B cell (primary cell): ENCODE measurements around the gene RAC2. TPM values are rescaled to one million over a fixed set of nuclear protein-coding genes. Genes with fewer than 3 reads are reported as not detected.

Source experiments
- ATAC-seq: fragments of 200-7000 bp; cut with Tn5 transposase; one replicate; pipeline ENCODE4 v1.10.0; 2021; ENCODE audit warnings: low read depth, mild to moderate bottlenecking, moderate number of reproducible peaks, moderate library complexity
- CTCF ChIA-PET: fragments of 350-600 bp; sonication (Branson Sonifier 250); formaldehyde crosslinking; loops from one replicate; lab custom pipeline; 2021; ENCODE audit warnings: antibody characterized with exemption, inconsistent platforms; lab: Charles Lee
- POLR2A ChIA-PET: fragments of 350-600 bp; sonication (Branson Sonifier 250); formaldehyde crosslinking; loops from one replicate; lab custom pipeline; 2021; ENCODE audit warnings: antibody characterized with exemption; lab: Charles Lee
- DNase-seq: peaks from one replicate; pipeline ENCODE4 v3.0.0; 2013
- H2AFZ ChIP-seq: 2 replicates; pipeline ENCODE4 v1.6.1; 2012; ENCODE audit warnings: mild to moderate bottlenecking, low read depth, low read length; ENCODE audit not compliant: insufficient read depth, poor library complexity, severe bottlenecking
- H3K27ac ChIP-seq, 2 donors: 1 replicate in 1 of 2; 2 replicates in 1 of 2; pipeline ENCODE4 v1.5.1; 2012 to 2013; ENCODE audit warnings: low read length in 2 of 2, mild to moderate bottlenecking in 2 of 2, moderate library complexity in 1 of 2
- H3K27me3 ChIP-seq, 4 experiments: fragments of 200-600 bp in 1 of 4; sonication (generic) in 1 of 4; replicated peaks in 1 of 4; 1 replicate in 2 of 4; 2 replicates in 2 of 4; pipeline versions ENCODE4 v1.6.1 to v1.7.0; 2013 to 2016; ENCODE audit warnings: low read length in 3 of 4, mild to moderate bottlenecking in 2 of 4, mixed read lengths in 1 of 4, moderate library complexity in 1 of 4; ENCODE audit not compliant: insufficient read depth in 4 of 4, control insufficient read depth in 3 of 4; ENCODE audit errors: control extremely low read depth in 1 of 4
- H3K36me3 ChIP-seq, 2 experiments: replicated peaks in 1 of 2; 1 replicate in 1 of 2; 2 replicates in 1 of 2; pipeline versions ENCODE4 v1.6.1 to v1.7.1; 2013; ENCODE audit warnings: low read length in 1 of 2; ENCODE audit not compliant: insufficient read depth in 2 of 2, control insufficient read depth in 1 of 2; ENCODE audit errors: control extremely low read depth in 1 of 2, extremely low read depth in 1 of 2
- H3K4me1 ChIP-seq, 2 donors: fragments of 200-600 bp in 1 of 2; sonication (generic) in 1 of 2; 1 replicate in 1 of 2; 2 replicates in 1 of 2; pipeline versions ENCODE4 v1.5.1 to v1.6.1; 2013 to 2017; ENCODE audit warnings: low read length in 2 of 2; ENCODE audit not compliant: control insufficient read depth in 2 of 2, insufficient read depth in 2 of 2
- H3K4me2 ChIP-seq: replicated peaks from 2 replicates; pipeline ENCODE3; 2012; ENCODE audit warnings: mild to moderate bottlenecking, low read depth, low read length; ENCODE audit not compliant: poor library complexity, severe bottlenecking
- H3K4me3 ChIP-seq, 5 experiments: fragments of 200-600 bp in 1 of 5; sonication (generic) in 1 of 5; 1 replicate in 3 of 5; 2 replicates in 2 of 5; pipeline versions ENCODE4 v1.5.1 to v1.7.0; 2011 to 2016; ENCODE audit warnings: low read length in 4 of 5, mild to moderate bottlenecking in 4 of 5, low read depth in 2 of 5, control low read depth in 1 of 5, moderate library complexity in 1 of 5; ENCODE audit not compliant: insufficient read depth in 1 of 5; ENCODE audit errors: control extremely low read depth in 1 of 5, extremely low read depth in 1 of 5
- H3K79me2 ChIP-seq: fragments of 200-600 bp; sonication (generic); one replicate; pipeline ENCODE4 v1.6.0; 2016; ENCODE audit warnings: low read length; ENCODE audit not compliant: control insufficient read depth, insufficient read depth
- H3K9ac ChIP-seq: fragments of 200-600 bp; sonication (generic); 2 replicates; pipeline ENCODE4 v1.6.1; 2017; ENCODE audit warnings: mild to moderate bottlenecking, low read length, moderate library complexity
- H3K9me3 ChIP-seq, 3 donors: one replicate each; pipeline versions ENCODE4 v1.6.1 to v1.7.1; 2013; ENCODE audit warnings: low read length in 2 of 3; ENCODE audit not compliant: control insufficient read depth in 2 of 3, insufficient read depth in 1 of 3; ENCODE audit errors: control extremely low read depth in 1 of 3
- H4K20me1 ChIP-seq: 2 replicates; pipeline ENCODE4 v1.6.0; 2012; ENCODE audit warnings: mild to moderate bottlenecking, low read length; ENCODE audit not compliant: insufficient read depth, control insufficient read depth, poor library complexity, severe bottlenecking
- H3K27ac Mint-ChIP-seq: one replicate; pipeline ENCODE4 v1.8.0; 2021; ENCODE audit warnings: mixed read lengths
- H3K27me3 Mint-ChIP-seq: one replicate; pipeline ENCODE4 v1.8.0; 2021; ENCODE audit warnings: mixed read lengths
- H3K4me1 Mint-ChIP-seq: one replicate; pipeline ENCODE4 v1.8.0; 2021; ENCODE audit warnings: mixed read lengths
- H3K4me3 Mint-ChIP-seq: one replicate; pipeline ENCODE4 v1.8.0; 2021; ENCODE audit warnings: mixed read lengths
- H3K9me3 Mint-ChIP-seq: one replicate; pipeline ENCODE4 v1.8.0; 2022; ENCODE audit warnings: mixed read lengths; ENCODE audit not compliant: insufficient read depth
- EZH2 ChIP-seq: IDR thresholded peaks from 2 replicates; pipeline ENCODE4 v1.6.1; 2012; ENCODE audit warnings: borderline replicate concordance, low read depth, mild to moderate bottlenecking, moderate library complexity, low read length; ENCODE audit not compliant: insufficient read depth, poor library complexity, severe bottlenecking
- WGBS: methylation state at CpG from one replicate; pipeline ENCODE4 v1.1.5; 2013; ENCODE audit warnings: missing lambda C conversion rate; ENCODE audit not compliant: insufficient coverage; 5-methylcytosine and 5-hydroxymethylcytosine counted together
- intact Hi-C: fragments of 100-400 bp; cut with micrococcal nuclease; formaldehyde crosslinking; loops from one replicate; pipeline ENCODE4 v1.10.0; 2022
- polyA plus RNA-seq: library from polyadenylated mRNA; depleted of rRNA; stranded (reverse); fragments of >200 nt; gene quantifications from 2 replicates; pipeline ENCODE4 v1.2.3, GENCODE V29; 2012
- total RNA-seq, 2 donors: library from RNA; stranded (reverse); fragments of 120-200 nt in 1 of 2; gene quantifications; 1 replicate in 1 of 2; 2 replicates in 1 of 2; pipeline versions ENCODE4 v1.2.3 to v1.2.4, GENCODE V29; 2013 to 2022
- TF ChIP-seq, protein P1 (sequence below): fragments of 200-600 bp; IDR thresholded peaks from one replicate; pipeline ENCODE4 v1.8.0; 2022; ENCODE audit warnings: antibody characterized with exemption, mild to moderate bottlenecking

The RAC2 gene
- total and polyA plus RNA-seq, 2 donors (not counting 1 experiment from before 2014, with no cell fraction given): 273 to 776 TPM

DNA sequence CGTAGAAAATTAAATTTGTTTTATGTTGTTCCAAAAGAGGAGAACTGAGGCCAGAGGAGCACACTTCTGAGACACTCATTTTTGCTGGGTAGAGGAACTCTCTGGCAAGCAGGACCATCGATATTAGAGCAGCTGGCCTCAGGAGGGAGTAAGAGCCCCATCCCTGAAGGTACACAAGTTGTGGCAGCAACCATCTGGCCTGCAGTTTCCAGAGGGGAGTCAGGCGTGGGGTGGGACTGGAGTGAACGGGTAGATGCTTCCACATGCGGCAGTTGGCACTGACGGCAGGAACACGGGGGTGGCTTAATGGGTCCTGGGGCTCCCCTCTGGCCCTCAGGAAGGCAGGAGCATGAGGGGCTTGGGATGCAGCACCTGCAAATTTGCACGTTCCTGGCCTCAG is 18.6 kb downstream of the RAC2 start:
- H3K4me1 ChIP-seq: peaks cover 91 to 96% of the 10 kb centered on the region in 2 donors
- DNase-seq: peak; percentile 53
- Mint-ChIP-seq H3K27ac (peak overlapping the region; percentile 98), H3K9me3 (no peaks in the 10 kb centered on the region), H3K27me3 (no peaks in the 10 kb centered on the region), H3K4me1 (peaks cover 86% of the 10 kb centered on the region), H3K4me3 (peak overlapping the region; percentile 32)
- H3K27me3 ChIP-seq: no peaks in the 10 kb centered on the region
- peaks cover 0 to 62% of the 10 kb centered on the region in 2 experiments for H3K36me3 ChIP-seq
- H3K4me3 ChIP-seq: no peak overlapping the region
- 76% methylated on average over 7 of the region's 8 CpGs for WGBS
- H3K9me3 ChIP-seq: peaks cover 0 to 15% (median 0%) of the 10 kb centered on the region in 3 donors
- H2AFZ ChIP-seq: no peak overlapping the region
- POLR2A ChIA-PET: interaction anchor here (1.9 to 5.2 kb wide), 3 partner anchors 14 to 35 kb away, joined by 4 to 83 read pairs (median 5); partner anchors contain the start of gene RAC2
- H3K4me2 ChIP-seq: peak overlapping the region; percentile 6
- H4K20me1 ChIP-seq: no peaks in the 10 kb centered on the region
- H3K27ac ChIP-seq: peak overlapping the region in 1 of 2 donors; percentile 87
- H3K79me2 ChIP-seq: peaks cover 41% of the 10 kb centered on the region
- H3K9ac ChIP-seq: no peak overlapping the region
- no peak for ATAC-seq
- CTCF ChIA-PET: interaction anchor here (0.6 to 11.7 kb wide), 12 partner anchors 16 to 233 kb away, joined by 3 to 129 read pairs (median 4); partner anchors contain the start of gene RAC2
- TF ChIP-seq, protein P1, sequence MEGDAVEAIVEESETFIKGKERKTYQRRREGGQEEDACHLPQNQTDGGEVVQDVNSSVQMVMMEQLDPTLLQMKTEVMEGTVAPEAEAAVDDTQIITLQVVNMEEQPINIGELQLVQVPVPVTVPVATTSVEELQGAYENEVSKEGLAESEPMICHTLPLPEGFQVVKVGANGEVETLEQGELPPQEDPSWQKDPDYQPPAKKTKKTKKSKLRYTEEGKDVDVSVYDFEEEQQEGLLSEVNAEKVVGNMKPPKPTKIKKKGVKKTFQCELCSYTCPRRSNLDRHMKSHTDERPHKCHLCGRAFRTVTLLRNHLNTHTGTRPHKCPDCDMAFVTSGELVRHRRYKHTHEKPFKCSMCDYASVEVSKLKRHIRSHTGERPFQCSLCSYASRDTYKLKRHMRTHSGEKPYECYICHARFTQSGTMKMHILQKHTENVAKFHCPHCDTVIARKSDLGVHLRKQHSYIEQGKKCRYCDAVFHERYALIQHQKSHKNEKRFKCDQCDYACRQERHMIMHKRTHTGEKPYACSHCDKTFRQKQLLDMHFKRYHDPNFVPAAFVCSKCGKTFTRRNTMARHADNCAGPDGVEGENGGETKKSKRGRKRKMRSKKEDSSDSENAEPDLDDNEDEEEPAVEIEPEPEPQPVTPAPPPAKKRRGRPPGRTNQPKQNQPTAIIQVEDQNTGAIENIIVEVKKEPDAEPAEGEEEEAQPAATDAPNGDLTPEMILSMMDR: no peak
- TF ChIP-seq EZH2: no peak
- intact Hi-C loops: loop anchor here (2.0 kb wide), 1 partner anchor 35 kb away; no protein-coding TSS in a partner anchor

- H3K4me3 Mint-ChIP-seq: peak overlapping the region; percentile 45
- peak overlapping the region; percentile 65 for H3K4me2 ChIP-seq
Measured at GRCh38 chr22:37224757-37225420, 19.2 kb downstream of the RAC2 start.

More at GRCh38 chr22:37224757-37225420, 19.2 kb downstream of the RAC2 start:
- H2AFZ ChIP-seq: no peak overlapping the region
- H3K27me3 ChIP-seq: no peaks in the 10 kb centered on the region
- peak overlapping the region in 1 of 5 experiments; percentile 8 for H3K4me3 ChIP-seq
- Mint-ChIP-seq H3K27ac (peak overlapping the region; percentile 98), H3K4me1 (peaks cover 86% of the 10 kb centered on the region), H3K27me3 (no peaks in the 10 kb centered on the region), H3K9me3 (no peaks in the 10 kb centered on the region)
- peaks cover 91 to 96% of the 10 kb centered on the region in 2 donors for H3K4me1 ChIP-seq
- DNase-seq (no peak), ATAC-seq (no peak)
- no peak overlapping the region for H3K9ac ChIP-seq
- POLR2A ChIA-PET: interaction anchor here (0.7 to 5.2 kb wide), 4 partner anchors 15 to 36 kb away, joined by 3 to 83 read pairs (median 4); partner anchors contain the start of gene RAC2
- CTCF ChIA-PET: interaction anchor here (0.6 to 11.7 kb wide), 12 partner anchors 17 to 234 kb away, joined by 3 to 129 read pairs (median 4); partner anchors contain the start of gene RAC2
- intact Hi-C loops: loop anchor here (1.0 to 2.0 kb wide), 3 partner anchors 17 to 36 kb away; no protein-coding TSS in a partner anchor
- no peaks in the 10 kb centered on the region for H4K20me1 ChIP-seq
- WGBS: 0% methylated on average over 1 of the region's 8 CpGs
- peak overlapping the region; percentile 87 to 93 for H3K27ac ChIP-seq
- H3K79me2 ChIP-seq: peaks cover 42% of the 10 kb centered on the region
- peaks cover 0 to 15% (median 0%) of the 10 kb centered on the region in 3 donors for H3K9me3 ChIP-seq
- peaks cover 0 to 59% of the 10 kb centered on the region in 2 experiments for H3K36me3 ChIP-seq
- no peak for TF ChIP-seq EZH2
- TF ChIP-seq, protein P1: no peak
